HK-2 (cell line): Measurements from ENCODE around the gene MAGEB17.

Source experiments
- DNase-seq: peaks from one replicate; pipeline ENCODE4 v3.0.0-alpha.2; 2018; ENCODE audit not compliant: unreplicated experiment

MAGEB17 gene

GRCh38 chrX:16208601-16209000 lies 41.3 kb downstream of the MAGEB17 start:
- no peak for DNase-seq

DNA sequence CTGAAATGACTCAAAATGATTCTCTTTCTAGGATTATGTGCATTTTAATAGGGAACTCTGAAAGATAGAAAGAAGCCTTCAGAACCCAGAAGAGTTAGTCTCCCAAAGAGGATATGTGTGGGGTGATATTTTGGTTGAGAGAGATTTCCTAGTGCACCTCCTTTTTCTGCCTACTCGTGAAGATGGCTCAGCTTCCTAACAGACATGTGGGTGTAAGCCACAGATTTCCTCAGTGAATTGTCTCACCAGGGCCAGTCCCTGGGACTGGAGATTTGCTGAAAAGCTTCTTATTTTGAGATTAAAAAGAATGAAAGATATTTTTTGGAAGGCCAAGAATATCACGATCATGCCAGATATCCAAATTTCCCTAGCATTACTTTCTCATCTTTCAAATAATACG lies 42.8 kb downstream of the MAGEB17 start:
- no peak for DNase-seq

DNA sequence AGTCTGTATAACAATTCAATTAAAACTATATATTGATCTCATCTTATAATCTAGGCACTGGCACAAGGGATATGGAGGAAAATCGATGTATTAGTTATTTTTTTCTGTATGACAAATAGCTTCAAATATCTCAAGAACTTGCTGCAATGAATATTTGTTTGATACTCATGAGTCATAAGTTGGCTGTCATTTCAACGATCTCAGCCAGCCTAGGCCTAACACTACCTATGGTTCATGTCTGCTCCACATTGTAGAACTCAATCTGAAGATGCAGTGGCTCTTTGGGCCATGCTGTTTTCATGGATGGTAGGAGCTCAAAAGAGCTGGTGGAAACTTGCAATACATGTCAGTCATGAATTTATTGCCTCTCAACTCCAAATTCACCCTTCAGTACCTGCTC lies 44.7 kb downstream of the MAGEB17 start:
- DNase-seq, result no peak

DNA sequence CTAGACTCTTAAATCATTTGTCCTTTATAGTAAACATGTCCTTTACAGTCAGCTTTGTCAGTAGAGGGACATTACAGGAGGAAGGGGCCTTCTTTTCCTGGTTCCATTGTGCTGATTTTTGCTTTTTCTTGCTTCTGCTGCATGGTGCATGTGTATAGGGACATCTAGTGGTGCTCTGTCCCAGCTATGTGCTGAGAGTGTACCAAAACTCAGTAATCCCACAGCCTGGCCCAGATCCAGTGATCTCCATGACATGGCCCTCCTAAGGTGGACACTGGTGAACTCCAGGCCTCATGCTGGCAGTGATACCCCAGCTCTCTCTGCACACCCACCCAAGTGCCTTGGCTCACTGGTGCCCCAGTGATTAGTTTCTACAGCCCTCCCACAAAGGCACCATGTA lies 45.2 kb downstream of the MAGEB17 start:
- no peak for DNase-seq

DNA sequence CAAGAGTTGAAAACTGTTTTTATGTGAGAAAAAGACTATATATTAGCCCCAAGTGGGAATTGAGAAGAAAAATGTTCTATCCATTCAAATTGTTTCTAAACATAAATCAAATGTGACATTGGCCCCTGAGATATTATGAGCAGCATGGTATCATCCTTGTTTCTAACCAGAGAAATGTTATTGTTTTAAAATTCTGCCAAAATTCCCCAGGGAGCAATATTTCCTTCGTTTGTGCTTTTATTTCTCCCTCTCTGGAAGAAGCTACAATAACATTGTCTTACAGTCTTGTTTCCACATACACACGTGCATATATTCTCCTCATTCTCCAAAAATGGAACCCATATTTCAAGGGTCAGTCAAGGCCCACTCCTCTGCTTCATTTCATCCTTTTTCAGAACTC lies 46.7 kb downstream of the MAGEB17 start:
- DNase-seq, result no peak

DNA sequence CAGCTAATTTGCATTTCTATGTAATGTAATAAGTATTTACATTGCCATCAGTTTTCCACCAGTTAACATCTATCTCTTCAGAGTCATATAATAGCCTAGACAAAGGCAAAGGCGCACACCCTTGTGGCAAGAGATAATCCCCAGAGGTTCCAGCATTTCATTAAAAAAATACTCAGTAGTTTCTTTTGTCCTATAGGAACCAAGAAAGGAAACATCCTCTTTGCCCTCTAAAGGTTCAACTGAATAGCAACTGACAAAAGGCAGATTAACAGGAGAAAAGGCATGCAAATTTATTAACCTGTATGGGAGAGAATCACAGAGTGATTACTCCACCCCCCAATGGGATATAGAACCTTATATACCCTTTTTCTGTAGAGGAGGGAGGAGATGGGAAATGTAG lies 48.4 kb downstream of the MAGEB17 start:
- DNase-seq, result no peak
